Kidney tubule cell (primary cell): ENCODE measurements around the gene CD300LB.
A peak's percentile ranks its signal among the peaks of the same experiment; 100 is the strongest.
"Not testable (repeated sequence)": the region's sequence is repeated elsewhere in the genome, so short reads cannot be mapped to it uniquely, and the experiment has no call there.

ENCODE experiments used
- DNase-seq: peaks from one replicate; pipeline ENCODE4 v3.0.0-alpha.2; 2018; ENCODE audit warnings: low spot score

CD300LB gene

GRCh38 chr17:74525781-74526288 is 5.4 kb downstream of the CD300LB start:
- no peak for DNase-seq

GRCh38 chr17:74525465-74525725 is 5.9 kb downstream of the CD300LB start:
- no peak for DNase-seq

GRCh38 chr17:74524653-74525464 is 6.4 kb downstream of the CD300LB start:
- no peak for DNase-seq

DNA sequence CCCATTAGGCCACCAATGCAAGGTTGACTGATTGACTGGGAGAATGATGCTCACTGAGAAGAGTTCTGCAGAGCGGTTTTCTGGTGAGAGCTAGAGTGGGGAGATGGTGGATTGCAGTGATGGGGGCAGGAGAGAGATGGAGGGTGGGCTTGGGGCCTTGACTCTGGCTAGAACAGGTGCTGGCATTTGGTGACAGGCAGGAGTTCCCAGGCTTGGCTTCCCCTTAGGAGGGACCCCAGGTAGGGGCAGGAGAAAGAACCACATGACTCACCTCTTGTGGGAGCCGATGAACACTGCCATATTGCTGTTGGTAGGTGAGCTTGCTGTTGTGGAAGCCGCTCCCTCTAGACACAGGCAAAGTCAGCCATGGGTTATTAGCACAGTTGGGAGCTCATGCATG is 8.0 kb downstream of the CD300LB start:
- DNase-seq: no peak

DNA sequence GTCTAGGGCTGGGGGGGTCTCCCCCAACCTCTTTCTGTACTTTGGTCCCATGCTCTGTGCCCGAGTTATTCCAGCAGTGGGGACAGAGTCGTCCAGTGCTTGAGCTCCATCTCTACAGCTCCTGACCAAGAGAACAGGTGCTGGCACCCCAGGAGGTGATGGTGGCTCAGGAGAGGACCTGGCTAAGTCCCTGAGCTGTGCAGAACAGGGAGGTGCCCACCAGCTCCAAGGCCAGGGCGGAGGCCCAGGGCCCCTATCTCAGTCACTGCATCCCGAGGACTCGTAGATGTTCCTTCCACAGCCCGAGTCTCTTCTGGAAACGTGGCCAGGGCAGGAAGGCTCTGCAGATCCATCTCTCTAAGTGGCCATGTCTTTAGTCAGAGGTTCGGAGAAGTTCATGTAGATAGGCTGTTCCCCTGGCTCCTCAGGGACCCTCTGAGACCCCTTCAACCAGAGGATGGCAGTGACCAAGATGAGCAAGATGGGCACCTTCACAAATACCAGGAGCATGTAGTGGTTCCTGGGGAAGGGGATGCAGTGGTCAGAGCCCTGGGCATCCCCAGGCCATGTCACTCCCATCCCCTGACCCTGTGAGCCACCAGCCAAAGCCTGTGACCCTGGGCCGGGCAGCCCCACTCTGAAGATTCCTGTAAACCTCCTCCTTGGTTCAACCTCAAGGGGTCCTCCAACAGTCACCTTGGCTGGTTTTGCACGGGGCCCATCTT is 8.7 kb downstream of the CD300LB start:
- no peak for DNase-seq

DNA sequence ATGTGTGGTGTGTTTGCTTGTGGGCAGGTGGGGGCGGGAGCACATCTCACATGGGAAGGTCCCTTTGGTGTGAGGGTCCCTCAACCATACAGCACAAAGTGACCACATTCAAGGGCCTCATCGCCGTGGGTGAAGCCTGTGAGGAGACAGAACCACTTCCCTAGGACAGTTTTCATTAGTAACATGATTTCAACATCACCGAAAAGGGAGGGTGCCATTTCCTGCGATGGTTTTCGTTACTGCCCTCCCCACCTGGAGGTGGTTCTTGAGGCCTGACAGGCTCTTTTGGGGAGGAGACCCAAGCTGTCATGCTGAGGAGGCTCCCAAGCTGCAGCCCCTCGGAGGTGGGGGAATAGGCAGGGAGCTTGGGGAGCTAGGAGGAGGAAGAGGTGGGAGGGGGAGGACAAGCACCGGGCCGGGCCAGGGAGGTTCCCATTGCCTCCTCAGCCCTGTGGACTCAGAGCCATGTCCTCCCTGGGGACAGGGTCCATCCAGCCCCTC is 9.5 kb downstream of the CD300LB start:
- no peak for DNase-seq

DNA sequence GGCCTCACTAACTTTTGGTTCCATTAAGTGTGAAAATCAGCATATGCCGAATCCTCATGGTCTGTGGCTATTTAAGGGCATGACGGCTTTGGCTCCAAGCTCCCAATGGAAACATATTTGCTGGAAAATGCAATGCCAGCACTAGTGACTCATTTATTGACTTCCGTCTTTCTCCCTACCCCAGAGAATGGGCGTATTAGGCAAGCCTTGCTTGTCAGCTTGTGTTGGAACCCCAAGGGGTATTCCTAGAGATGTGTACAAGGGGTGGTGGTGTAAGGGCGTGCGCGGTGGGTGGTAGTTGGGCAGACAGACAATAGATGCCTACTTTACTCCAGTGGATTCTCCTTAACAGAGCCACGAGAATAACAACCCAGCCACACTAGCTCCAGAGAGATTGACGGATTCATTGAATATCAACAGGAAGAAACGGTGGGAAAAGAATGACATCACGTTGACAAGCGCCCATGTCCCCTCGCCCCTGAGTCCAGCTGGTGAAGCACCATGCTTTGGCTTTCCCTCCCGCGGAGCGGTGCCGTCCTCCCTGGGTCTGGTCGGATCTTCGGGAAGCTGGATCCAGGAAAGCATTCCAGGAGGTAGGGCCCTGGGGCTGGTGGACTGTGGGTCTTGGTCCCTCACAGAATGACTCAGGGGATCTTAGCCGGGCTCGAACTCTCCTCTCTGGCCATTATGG is 10.3 kb downstream of the CD300LB start:
- DNase-seq: no peak

- DNase-seq: no peak
These were observed 11.2 kb downstream of the CD300LB start for GRCh38 chr17:74520016-74520434.

GRCh38 chr17:74518413-74518981 is 12.8 kb downstream of the CD300LB start:
- not testable (repeated sequence) for DNase-seq

- no peak for DNase-seq
These were observed 14.5 kb downstream of the CD300LB start for GRCh38 chr17:74516561-74517328.

- DNase-seq: no peak
These were observed 15.3 kb downstream of the CD300LB start for GRCh38 chr17:74515941-74516340.

GRCh38 chr17:74514632-74515334 is 16.5 kb downstream of the CD300LB start:
- DNase-seq: no peak

- peak; percentile 24 for DNase-seq
These were observed 17.2 kb downstream of the CD300LB start for GRCh38 chr17:74513987-74514631.

DNA sequence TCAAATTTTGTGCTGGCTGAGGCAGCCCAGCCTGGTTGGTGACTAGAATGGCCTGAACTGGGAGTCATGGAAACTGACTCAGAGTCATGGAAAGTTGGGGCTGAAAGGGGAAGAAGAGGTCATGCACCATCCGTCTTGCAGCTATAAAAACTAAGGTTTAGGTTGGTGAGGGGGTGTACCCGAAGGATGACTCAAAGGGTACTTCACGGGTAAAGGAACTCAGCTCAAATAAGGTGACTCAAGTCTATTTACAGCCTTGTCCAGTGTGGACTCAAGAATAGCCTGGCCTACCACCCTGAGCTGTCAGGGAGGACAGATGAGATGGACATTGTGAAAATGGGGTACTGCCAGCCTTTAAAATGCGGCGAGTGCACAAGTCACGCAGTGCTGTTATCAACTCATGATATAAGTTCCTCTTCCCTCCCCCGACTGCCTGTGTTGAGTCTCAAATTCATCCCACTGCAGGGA is 18.6 kb downstream of the CD300LB start:
- peak; percentile 89 for DNase-seq

GRCh38 chr17:74512036-74512435 is 19.2 kb downstream of the CD300LB start:
- peak; percentile 39 for DNase-seq

GRCh38 chr17:74508156-74508555 is 23.1 kb downstream of the CD300LB start:
- no peak for DNase-seq

DNA sequence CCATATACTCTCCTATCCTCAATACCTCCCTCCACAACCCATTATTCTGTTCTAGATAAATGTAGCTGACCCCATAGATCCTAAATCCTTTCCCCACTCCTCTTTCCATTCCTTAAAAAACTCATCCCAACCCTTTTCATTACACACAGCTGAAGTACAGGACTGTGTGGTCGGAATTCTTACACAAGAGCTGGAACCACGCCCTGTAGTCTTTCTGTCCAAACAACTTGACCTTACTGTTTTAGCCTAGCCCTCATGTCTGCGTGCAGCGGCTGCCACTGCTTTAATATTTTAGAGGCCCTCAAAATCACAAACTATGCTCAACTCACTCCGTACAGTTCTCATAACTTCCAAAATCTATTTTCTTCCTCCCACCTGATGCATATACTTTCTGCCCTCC is 27.3 kb downstream of the CD300LB start:
- not testable (repeated sequence) for DNase-seq

GRCh38 chr17:74502861-74503260 is 28.4 kb downstream of the CD300LB start:
- DNase-seq: no peak

GRCh38 chr17:74499992-74500391 is 31.3 kb downstream of the CD300LB start:
- DNase-seq: no peak

DNA sequence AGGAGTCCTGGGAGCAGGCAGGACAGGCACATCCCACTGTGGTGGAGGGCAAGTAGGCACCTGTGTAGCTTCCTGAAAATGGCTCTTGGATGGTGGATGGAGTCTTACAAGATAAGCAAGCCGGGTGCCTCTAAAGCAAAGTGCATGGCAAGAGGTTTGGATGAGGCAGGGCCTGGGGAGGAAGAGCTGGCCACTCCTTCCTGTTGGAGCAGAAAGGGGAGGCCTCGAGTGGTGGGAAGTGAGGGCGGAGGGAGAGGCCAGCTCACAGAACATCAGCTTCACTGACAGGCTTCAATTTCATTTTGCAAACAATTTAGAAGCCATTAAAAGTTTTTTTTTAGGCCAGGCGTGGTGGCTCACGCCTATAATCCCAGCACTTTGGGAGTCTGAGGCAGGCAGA is 33.8 kb downstream of the CD300LB start:
- no peak for DNase-seq
